ELR (cell line): ENCODE results near the gene UBE2G2.

ENCODE experiments used
- DNase-seq: peaks from one replicate; pipeline ENCODE4 v3.0.0-alpha.2; 2015; ENCODE audit warnings: low read depth

UBE2G2 gene

GRCh38 chr21:44763451-44764318, 37.9 kb downstream of the UBE2G2 start:
- DNase-seq = no peak

- DNase-seq = no peak
These were observed 38.6 kb downstream of the UBE2G2 start for GRCh38 chr21:44763050-44763378.

- no peak for DNase-seq
These were observed 39.2 kb downstream of the UBE2G2 start for GRCh38 chr21:44762221-44763049.

GRCh38 chr21:44761747-44762208, 39.8 kb downstream of the UBE2G2 start:
- no peak for DNase-seq

GRCh38 chr21:44761011-44761729, 40.5 kb downstream of the UBE2G2 start:
- no peak for DNase-seq

GRCh38 chr21:44760376-44760775, 41.2 kb downstream of the UBE2G2 start:
- no peak for DNase-seq

- no peak for DNase-seq
These were observed 41.9 kb downstream of the UBE2G2 start for GRCh38 chr21:44759628-44760285.

- no peak for DNase-seq
These were observed 42.6 kb downstream of the UBE2G2 start for GRCh38 chr21:44758781-44759627.

- no peak for DNase-seq
These were observed 43.5 kb downstream of the UBE2G2 start for GRCh38 chr21:44758141-44758561.

- no peak for DNase-seq
These were observed 43.9 kb downstream of the UBE2G2 start for GRCh38 chr21:44757731-44758130.

- DNase-seq = peak; percentile 32
These were observed 45.0 kb downstream of the UBE2G2 start for GRCh38 chr21:44756423-44757185.

GRCh38 chr21:44755227-44755626, 46.4 kb downstream of the UBE2G2 start:
- peak; percentile 67 for DNase-seq

GRCh38 chr21:44753357-44753756, 48.3 kb downstream of the UBE2G2 start:
- no peak for DNase-seq

GRCh38 chr21:44752671-44753235, 48.9 kb downstream of the UBE2G2 start:
- peak; percentile 14 for DNase-seq

GRCh38 chr21:44751799-44752636, 49.6 kb downstream of the UBE2G2 start:
- no peak for DNase-seq

GRCh38 chr21:44751186-44751798, 50.3 kb downstream of the UBE2G2 start:
- no peak for DNase-seq

- no peak for DNase-seq
These were observed 51.0 kb downstream of the UBE2G2 start for GRCh38 chr21:44750675-44751025.
